H9 (cell line): ENCODE data around the gene IFNA13. TPM values are rescaled to one million over a fixed set of nuclear protein-coding genes. Genes with fewer than 3 reads are reported as not detected.

Experiments used
- DNase-seq: peaks from one replicate; pipeline ENCODE4 v3.0.0-alpha.2; 2017
- H2AFZ ChIP-seq: one replicate; pipeline ENCODE4 v1.6.1; 2013; ENCODE audit warnings: mild to moderate bottlenecking, low read length, control low read depth, moderate library complexity
- H2AK5ac ChIP-seq: 2 replicates; pipeline ENCODE4 v1.6.1; 2013; ENCODE audit warnings: low read length, control low read depth, mixed read lengths; ENCODE audit not compliant: insufficient read length
- H2BK120ac ChIP-seq: one replicate; pipeline ENCODE4 v1.6.1; 2013; ENCODE audit warnings: low read depth, mild to moderate bottlenecking, low read length, control low read depth, inconsistent platforms; ENCODE audit not compliant: poor library complexity, severe bottlenecking
- H2BK12ac ChIP-seq: 2 replicates; pipeline ENCODE4 v1.6.1; 2013; ENCODE audit warnings: low read length, control low read depth, mixed read lengths, low read depth; ENCODE audit not compliant: insufficient read length
- H2BK15ac ChIP-seq: 2 replicates; pipeline ENCODE4 v1.6.1; 2013; ENCODE audit warnings: low read depth, low read length, control low read depth
- H2BK20ac ChIP-seq: one replicate; pipeline ENCODE4 v1.6.1; 2013; ENCODE audit warnings: low read depth, mild to moderate bottlenecking, low read length, control low read depth, inconsistent platforms; ENCODE audit not compliant: poor library complexity, severe bottlenecking
- H2BK5ac ChIP-seq: 2 replicates; pipeline ENCODE4 v1.6.1; 2013; ENCODE audit warnings: low read length, control low read depth, mixed read lengths; ENCODE audit not compliant: insufficient read length
- H3K14ac ChIP-seq: 2 replicates; pipeline ENCODE4 v1.6.1; 2013; ENCODE audit warnings: low read length, control low read depth; ENCODE audit not compliant: insufficient read depth
- H3K18ac ChIP-seq: 2 replicates; pipeline ENCODE4 v1.6.1; 2013; ENCODE audit warnings: low read depth, mild to moderate bottlenecking, mixed read lengths, low read length, control low read depth; ENCODE audit not compliant: insufficient read length
- H3K23ac ChIP-seq: 2 replicates; pipeline ENCODE4 v1.6.1; 2013; ENCODE audit warnings: low read length, control low read depth, mixed read lengths, low read depth; ENCODE audit not compliant: insufficient read length
- H3K23me2 ChIP-seq: 2 replicates; pipeline ENCODE4 v1.6.1; 2013; ENCODE audit warnings: low read depth, mild to moderate bottlenecking, mixed read lengths, low read length, control low read depth; ENCODE audit not compliant: insufficient read length, poor library complexity, severe bottlenecking
- H3K27ac ChIP-seq: 2 replicates; pipeline ENCODE4 v1.5.1; 2013; ENCODE audit warnings: low read length, control low read depth, mixed read lengths, low read depth; ENCODE audit not compliant: insufficient read length
- H3K27me3 ChIP-seq: 2 replicates; pipeline ENCODE4 v1.6.1; 2013; ENCODE audit warnings: low read length, control low read depth, inconsistent platforms; ENCODE audit not compliant: insufficient read depth
- H3K4ac ChIP-seq: 2 replicates; pipeline ENCODE4 v1.6.1; 2013; ENCODE audit warnings: low read depth, mild to moderate bottlenecking, control low read depth, inconsistent platforms, low read length, moderate library complexity
- H3K4me1 ChIP-seq: 2 replicates; pipeline ENCODE4 v1.6.1; 2013; ENCODE audit warnings: low read length, control low read depth, inconsistent platforms; ENCODE audit not compliant: insufficient read depth
- H3K4me2 ChIP-seq: 2 replicates; pipeline ENCODE4 v1.6.1; 2013; ENCODE audit warnings: low read length, control low read depth, mixed read lengths; ENCODE audit not compliant: insufficient read length, insufficient read depth
- H3K56ac ChIP-seq: 2 replicates; pipeline ENCODE4 v1.6.1; 2013; ENCODE audit warnings: low read depth, mild to moderate bottlenecking, mixed read lengths, low read length, control low read depth; ENCODE audit not compliant: insufficient read length
- H3K79me1 ChIP-seq: 2 replicates; pipeline ENCODE4 v1.6.1; 2013; ENCODE audit warnings: low read depth, mild to moderate bottlenecking, moderate library complexity, low read length, control low read depth, inconsistent platforms; ENCODE audit not compliant: insufficient read depth, poor library complexity, severe bottlenecking
- H3K79me2 ChIP-seq: 2 replicates; pipeline ENCODE4 v1.6.1; 2013; ENCODE audit warnings: low read length, control low read depth, inconsistent platforms; ENCODE audit not compliant: insufficient read depth
- H3K9ac ChIP-seq: 2 replicates; pipeline ENCODE4 v1.6.1; 2013; ENCODE audit warnings: low read length, control low read depth, mixed read lengths; ENCODE audit not compliant: insufficient read length; ENCODE audit errors: extremely low read depth
- H3K9me3 ChIP-seq: one replicate; pipeline ENCODE4 v1.6.1; 2013; ENCODE audit warnings: low read depth, low read length, inconsistent platforms; ENCODE audit not compliant: control insufficient read depth
- H3T11ph ChIP-seq: one replicate; pipeline ENCODE4 v1.6.1; 2013; ENCODE audit warnings: mild to moderate bottlenecking, low read length, control low read depth, inconsistent platforms
- H4K20me1 ChIP-seq: one replicate; pipeline ENCODE4 v1.6.1; 2013; ENCODE audit not compliant: control insufficient read depth, insufficient read length, insufficient read depth
- H4K5ac ChIP-seq: 2 replicates; pipeline ENCODE4 v1.6.1; 2013; ENCODE audit warnings: low read depth, mild to moderate bottlenecking, mixed read lengths, low read length, control low read depth; ENCODE audit not compliant: insufficient read length
- H4K8ac ChIP-seq: replicated peaks from 2 replicates; pipeline ENCODE4 v1.6.1; 2013; ENCODE audit warnings: low read length, control low read depth, mixed read lengths, low read depth; ENCODE audit not compliant: insufficient read length
- H4K91ac ChIP-seq: 2 replicates; pipeline ENCODE4 v1.6.1; 2013; ENCODE audit warnings: low read depth, mild to moderate bottlenecking, moderate library complexity, mixed read lengths, low read length, control low read depth; ENCODE audit not compliant: insufficient read length
- H3K27ac Mint-ChIP-seq, 3 experiments: 2 replicates in 2 of 3; 3 replicates in 1 of 3; pipeline ENCODE4 v1.8.0; 2020 to 2021; ENCODE audit warnings: mixed read lengths in 3 of 3, mild to moderate bottlenecking in 1 of 3, moderate library complexity in 1 of 3
- H3K27me3 Mint-ChIP-seq: 2 replicates; pipeline ENCODE4 v1.8.0; 2021; ENCODE audit warnings: low read depth, mild to moderate bottlenecking, moderate library complexity, mixed read lengths
- H3K36me3 Mint-ChIP-seq, 3 experiments: 2 replicates in 2 of 3; 3 replicates in 1 of 3; pipeline ENCODE4 v1.8.0; 2020 to 2021; ENCODE audit warnings: low read depth in 3 of 3, mixed read lengths in 3 of 3; ENCODE audit not compliant: insufficient read depth in 1 of 3
- H3K4me1 Mint-ChIP-seq, 2 experiments: 2 replicates each; pipeline ENCODE4 v1.8.0; 2020; ENCODE audit warnings: mixed read lengths in 2 of 2
- H3K4me3 Mint-ChIP-seq, 2 experiments: 2 replicates in 1 of 2; 3 replicates in 1 of 2; pipeline ENCODE4 v1.8.0; 2020 to 2021; ENCODE audit warnings: mild to moderate bottlenecking in 2 of 2, mixed read lengths in 2 of 2, moderate library complexity in 1 of 2
- H3K9me3 Mint-ChIP-seq, 2 experiments: 2 replicates in 1 of 2; 3 replicates in 1 of 2; pipeline ENCODE4 v1.8.0; 2020; ENCODE audit warnings: mild to moderate bottlenecking in 2 of 2, mixed read lengths in 2 of 2, moderate library complexity in 1 of 2
- CTCF ChIP-seq: fragments of 200-600 bp; sonication (generic); conservative IDR thresholded peaks from 3 replicates; pipeline ENCODE4 v1.8.0; 2021; ENCODE audit warnings: antibody characterized with exemption, mild to moderate bottlenecking
- total RNA-seq: library from RNA; stranded (reverse); gene quantifications from 2 replicates; pipeline ENCODE4 v1.2.1, GENCODE V29; 2021

The IFNA13 gene
- total RNA-seq, 1 experiment from 2014 or later, result not detected

GRCh38 chr9:21336457-21336856 is 31.4 kb downstream of the IFNA13 start:
- H3K36me3 Mint-ChIP-seq, result peaks cover 12 to 17% (median 16%) of the 10 kb centered on the region in 3 experiments; a peak in 6 of 7 replicates
- H2BK5ac ChIP-seq, result no peak overlapping the region
- peaks cover 25% of the 10 kb centered on the region; the same call in 1 of the 2 replicates for H3K79me2 ChIP-seq
- H3K23ac ChIP-seq, result no peak overlapping the region
- H3K4me1 ChIP-seq, result peaks cover 4% of the 10 kb centered on the region; the same call in 1 of the 2 replicates
- peaks cover 14% of the 10 kb centered on the region for H3K27me3 Mint-ChIP-seq
- no peak overlapping the region for H2BK20ac ChIP-seq
- H3K27ac Mint-ChIP-seq, result no peak overlapping the region
- H3K4me3 Mint-ChIP-seq, result no peak overlapping the region
- no peak overlapping the region for H2AFZ ChIP-seq
- H3K27ac ChIP-seq, result no peak overlapping the region
- TF ChIP-seq CTCF, result no peak; the same call in 2 of the 3 replicates
- no peak overlapping the region for H2BK12ac ChIP-seq
- H3K4me1 Mint-ChIP-seq, result peaks cover 26 to 27% of the 10 kb centered on the region in 2 experiments
- no peaks in the 10 kb centered on the region for H3K9me3 Mint-ChIP-seq
- no peak overlapping the region for H4K5ac ChIP-seq
- no peak for DNase-seq
- H3K9ac ChIP-seq, result no peak overlapping the region
- H3K23me2 ChIP-seq, result no peaks in the 10 kb centered on the region
- H3K14ac ChIP-seq, result no peak overlapping the region
- H3K56ac ChIP-seq, result no peak overlapping the region
- no peak overlapping the region for H3K4me2 ChIP-seq
- no peak overlapping the region for H2BK120ac ChIP-seq
- no peak overlapping the region for H3K4ac ChIP-seq
- no peaks in the 10 kb centered on the region for H3K79me1 ChIP-seq
- no peak overlapping the region for H3K18ac ChIP-seq
- H3T11ph ChIP-seq, result no peak overlapping the region
- H4K8ac ChIP-seq, result no peak overlapping the region
- H4K91ac ChIP-seq, result no peak overlapping the region
- no peak overlapping the region for H2AK5ac ChIP-seq
- no peaks in the 10 kb centered on the region for H3K9me3 ChIP-seq
- H3K27me3 ChIP-seq, result no peaks in the 10 kb centered on the region
- H4K20me1 ChIP-seq, result no peaks in the 10 kb centered on the region
- H2BK15ac ChIP-seq, result no peak overlapping the region
